ENCODE results near the gene TRUB2. TPM values are rescaled to one million over a fixed set of nuclear protein-coding genes. Genes with fewer than 3 reads are reported as not detected.
A peak's percentile ranks its signal among the peaks of the same experiment; 100 is the strongest.

TRUB2 gene
- total RNA-seq, 1 donor = 4.5 TPM

DNA sequence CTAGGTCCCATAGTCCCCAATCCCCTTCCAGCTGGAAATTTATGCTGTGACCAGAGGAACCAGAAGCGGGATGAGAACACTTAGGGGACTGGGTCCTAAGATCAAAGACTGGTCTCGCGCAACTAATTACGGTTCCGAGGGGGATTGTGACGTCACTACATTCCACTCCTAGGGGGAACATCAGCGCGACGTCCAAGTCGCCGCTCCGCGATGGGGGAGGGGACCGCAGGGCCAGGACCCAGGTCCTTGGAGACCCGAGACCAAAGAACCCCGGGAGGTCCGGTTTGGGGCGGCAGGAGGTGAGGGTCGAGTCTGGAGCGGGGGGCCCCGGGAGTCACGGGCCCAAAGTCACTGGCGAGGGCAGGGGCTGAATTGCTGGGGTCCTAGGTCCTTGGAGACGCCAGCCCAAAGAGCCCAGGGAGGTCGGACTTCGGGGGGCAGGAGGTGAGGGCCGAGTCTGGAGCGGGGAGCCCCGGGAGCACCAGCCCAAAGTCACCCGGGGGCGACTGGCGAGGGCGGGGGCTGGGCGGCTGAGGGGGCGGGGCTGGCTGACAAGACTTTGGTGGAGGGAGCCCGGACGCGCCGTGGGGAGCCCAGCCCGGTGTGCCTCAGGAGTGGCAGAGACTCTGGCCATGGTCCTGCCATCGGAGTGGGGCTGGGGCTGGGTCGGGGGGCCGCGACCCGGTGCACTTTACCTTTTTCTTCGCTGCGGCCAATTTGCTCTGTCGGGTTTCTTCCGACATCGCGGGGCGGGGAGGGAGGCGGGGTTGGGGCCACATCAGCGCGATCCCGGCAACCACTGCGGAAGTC, 46.8 kb downstream of the TRUB2 start, which contains the start of gene GOLGA2:
Gene GOLGA2 (minus strand): TSS at position 810 of the 810 bp plus-strand sequence. CDS start 31 bp downstream, at position 779.
- no peaks in the 10 kb centered on the region for H3K9me3 ChIP-seq (ENCODE audit: low read depth, low read length)
- peaks cover 26% of the 10 kb centered on the region for H3K4me1 ChIP-seq (ENCODE audit: insufficient read depth, low read length)
- peak within 1 kb of the TSS; percentile 71 for H3K4me3 ChIP-seq (ENCODE audit: low read length)
- H3K27me3 ChIP-seq (ENCODE audit: insufficient read depth, low read length) = no peaks in the 10 kb centered on the region

DNA sequence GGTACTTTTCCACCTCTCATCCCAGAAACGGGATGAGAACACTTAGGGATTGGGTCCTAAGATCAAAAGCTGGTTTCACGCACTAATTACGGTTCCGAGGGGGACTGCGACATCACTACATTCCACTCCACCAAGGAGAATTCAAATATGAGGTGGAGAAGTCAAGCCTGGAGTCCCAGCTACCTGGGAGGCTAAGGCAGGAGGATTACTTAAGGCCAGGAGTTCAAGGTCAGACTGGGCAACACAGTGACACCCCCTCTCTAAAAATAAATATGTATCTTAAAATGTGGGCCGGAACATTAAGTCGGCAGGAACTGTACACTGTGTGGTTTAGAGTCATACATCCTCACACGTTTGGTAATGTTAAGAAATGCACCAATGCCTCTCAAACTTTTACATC, 48.0 kb downstream of the TRUB2 start:
- Histone ChIP-seq H3K27me3 (ENCODE audit: insufficient read depth, low read length) (no peaks in the 10 kb centered on the region), H3K4me3 (ENCODE audit: low read length) (no peak overlapping the region), H3K9me3 (ENCODE audit: low read depth, low read length) (no peaks in the 10 kb centered on the region), H3K4me1 (ENCODE audit: insufficient read depth, low read length) (peaks cover 22% of the 10 kb centered on the region)

DNA sequence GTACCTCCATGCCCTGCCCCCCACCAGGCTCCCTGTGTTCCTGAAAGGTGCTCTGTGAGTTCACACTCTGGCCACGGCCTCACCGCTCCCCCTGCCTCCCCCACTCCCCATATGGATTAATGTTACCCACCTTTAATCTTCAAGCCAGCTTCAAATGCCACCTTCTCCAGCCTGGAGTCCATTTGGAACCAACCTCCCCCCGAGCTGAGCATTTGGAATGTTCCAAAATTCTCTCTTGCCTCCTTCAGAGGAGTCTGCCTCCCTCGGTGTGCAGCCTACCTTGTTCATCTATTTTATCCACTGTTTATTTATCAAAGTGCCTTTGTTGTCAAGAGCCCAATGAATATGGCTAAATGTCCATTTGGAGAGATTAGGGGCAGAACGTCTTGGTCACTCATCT, 50.7 kb downstream of the TRUB2 start:
- H3K27me3 ChIP-seq (ENCODE audit: insufficient read depth, low read length) = no peaks in the 10 kb centered on the region
- no peak overlapping the region for H3K4me3 ChIP-seq (ENCODE audit: low read length)
- H3K4me1 ChIP-seq (ENCODE audit: insufficient read depth, low read length) = peaks cover 16% of the 10 kb centered on the region
- H3K9me3 ChIP-seq (ENCODE audit: low read depth, low read length) = no peaks in the 10 kb centered on the region

DNA sequence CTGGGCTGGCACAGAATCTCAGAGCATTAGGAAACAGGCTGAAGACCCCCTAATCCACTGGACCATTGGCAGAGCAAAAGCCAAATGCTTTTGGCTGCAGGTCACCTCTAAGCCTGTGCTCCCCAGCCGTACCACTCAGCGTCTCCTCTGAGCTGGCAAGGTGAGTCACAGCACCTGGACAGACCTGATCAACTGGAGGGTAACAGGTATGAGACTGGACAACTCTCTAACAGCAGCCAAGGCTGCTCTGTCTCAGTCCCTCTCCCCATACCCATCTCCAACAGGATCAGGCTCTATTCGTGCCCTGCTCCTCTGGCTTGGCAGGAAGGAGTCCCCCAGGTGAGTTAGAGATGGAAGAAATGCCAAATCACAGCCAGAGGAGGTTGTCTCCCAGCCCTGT, 51.1 kb downstream of the TRUB2 start:
- no peaks in the 10 kb centered on the region for H3K9me3 ChIP-seq (ENCODE audit: low read depth, low read length)
- no peak overlapping the region for H3K4me3 ChIP-seq (ENCODE audit: low read length)
- no peaks in the 10 kb centered on the region for H3K27me3 ChIP-seq (ENCODE audit: insufficient read depth, low read length)
- H3K4me1 ChIP-seq (ENCODE audit: insufficient read depth, low read length) = peaks cover 13% of the 10 kb centered on the region

DNA sequence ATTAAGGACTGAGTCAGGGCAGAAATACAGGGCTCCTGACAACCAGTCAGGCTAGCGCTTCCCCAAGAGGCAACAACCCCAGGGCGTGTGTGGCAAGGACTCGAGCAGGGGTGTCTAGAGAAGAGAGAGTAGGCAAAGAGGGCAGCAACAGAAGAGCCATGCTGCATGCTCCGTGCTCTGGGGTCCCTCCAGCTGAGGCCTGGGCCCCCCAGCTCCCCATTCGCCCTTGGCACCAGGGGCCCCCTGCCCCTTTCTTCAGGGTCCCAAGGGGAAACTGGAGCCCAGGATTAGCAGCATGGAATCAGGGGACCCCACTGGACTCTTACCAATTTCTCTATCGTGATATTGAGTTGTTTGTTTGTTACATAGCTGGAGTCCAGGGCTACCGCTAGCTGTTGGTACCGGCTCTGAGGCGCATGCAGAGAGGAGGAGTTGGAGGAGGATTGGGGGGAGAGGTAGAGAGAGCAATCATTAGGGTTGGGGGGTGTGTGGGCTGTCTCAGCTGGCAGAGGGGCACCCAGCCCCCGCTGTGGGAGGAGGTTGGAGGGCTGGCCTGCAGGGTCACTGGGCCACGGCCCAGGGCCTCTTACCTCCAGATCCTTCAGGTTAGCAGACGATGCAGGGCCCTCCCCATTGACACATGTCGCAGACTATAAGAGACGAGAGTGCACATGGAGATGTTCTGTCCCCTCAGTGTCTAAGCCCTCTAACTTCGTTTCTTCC, 55.2 kb downstream of the TRUB2 start:
- Histone ChIP-seq H3K4me1 (ENCODE audit: insufficient read depth, low read length) (no peaks in the 10 kb centered on the region), H3K9me3 (ENCODE audit: low read depth, low read length) (no peaks in the 10 kb centered on the region), H3K27me3 (ENCODE audit: insufficient read depth, low read length) (no peaks in the 10 kb centered on the region), H3K4me3 (ENCODE audit: low read length) (no peak overlapping the region)

DNA sequence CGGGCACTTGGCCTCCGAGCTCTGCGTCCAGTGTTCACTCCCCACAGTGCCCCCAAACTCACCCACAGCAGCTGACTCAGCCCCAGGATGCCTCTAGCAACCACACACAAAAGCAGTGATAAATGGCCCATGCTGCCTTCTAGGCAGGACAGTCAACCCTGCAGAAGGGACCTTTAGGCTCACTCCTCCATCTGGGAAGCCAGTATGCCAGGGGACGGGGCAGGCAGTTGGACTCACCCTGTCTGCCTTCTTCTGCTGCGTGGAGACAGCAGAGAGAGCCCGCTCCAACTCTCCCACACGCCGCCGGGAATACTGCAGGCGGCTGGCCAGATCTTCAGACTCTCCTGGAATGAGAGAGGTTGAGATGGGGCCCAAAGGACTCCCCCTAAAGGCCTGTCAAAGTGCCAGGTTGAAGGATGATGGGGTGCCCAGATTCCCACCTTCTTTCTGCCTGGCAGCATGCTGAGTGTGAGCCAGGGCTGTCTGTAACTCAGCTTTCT, 56.8 kb downstream of the TRUB2 start:
- Histone ChIP-seq H3K4me1 (ENCODE audit: insufficient read depth, low read length) (no peaks in the 10 kb centered on the region), H3K4me3 (ENCODE audit: low read length) (no peak overlapping the region), H3K9me3 (ENCODE audit: low read depth, low read length) (no peaks in the 10 kb centered on the region), H3K27me3 (ENCODE audit: insufficient read depth, low read length) (no peaks in the 10 kb centered on the region)

DNA sequence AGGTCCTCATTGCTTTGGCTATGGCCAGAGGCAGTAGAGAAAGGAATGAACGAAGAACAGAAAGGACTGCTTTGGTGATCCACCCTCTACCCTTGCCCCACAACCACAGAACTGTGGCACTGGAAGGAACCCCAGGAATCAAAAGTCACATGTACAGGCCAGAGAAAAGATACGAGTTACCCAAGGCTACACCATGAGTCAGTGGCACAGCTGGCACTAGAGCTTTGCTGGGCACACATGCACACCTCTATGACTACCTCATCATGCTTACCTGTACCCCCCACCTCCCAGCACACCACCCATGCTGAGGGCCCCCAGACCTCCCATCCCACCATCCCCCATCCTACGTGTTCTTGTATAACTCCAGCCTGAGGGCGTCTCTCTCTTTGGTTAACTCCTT, 59.6 kb downstream of the TRUB2 start:
- H3K4me1 ChIP-seq (ENCODE audit: insufficient read depth, low read length) = no peaks in the 10 kb centered on the region
- H3K27me3 ChIP-seq (ENCODE audit: insufficient read depth, low read length) = no peaks in the 10 kb centered on the region
- no peaks in the 10 kb centered on the region for H3K9me3 ChIP-seq (ENCODE audit: low read depth, low read length)
- H3K4me3 ChIP-seq (ENCODE audit: low read length) = no peak overlapping the region

DNA sequence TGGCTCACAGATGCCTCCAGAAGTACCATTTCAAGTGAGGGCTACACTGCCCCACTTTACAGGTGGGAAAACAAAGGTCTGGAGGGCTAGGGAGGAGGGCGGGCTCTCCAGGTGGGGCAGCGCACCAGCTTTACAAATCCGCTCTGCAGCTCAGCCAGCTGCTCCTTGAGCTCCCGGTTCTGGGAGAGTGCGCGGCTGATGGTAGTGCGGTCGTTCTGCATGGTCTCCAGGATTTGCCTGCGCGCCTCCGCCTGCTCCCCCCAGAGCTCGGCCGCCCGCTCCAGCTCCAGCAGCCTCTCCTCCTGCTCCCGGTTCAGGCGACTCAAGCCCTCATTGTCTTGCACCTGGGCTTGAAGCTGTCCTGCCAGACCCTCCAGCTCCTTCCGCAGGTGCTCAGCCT, 61.9 kb downstream of the TRUB2 start:
- no peaks in the 10 kb centered on the region for H3K4me1 ChIP-seq (ENCODE audit: insufficient read depth, low read length)
- H3K27me3 ChIP-seq (ENCODE audit: insufficient read depth, low read length) = no peaks in the 10 kb centered on the region
- no peak overlapping the region for H3K4me3 ChIP-seq (ENCODE audit: low read length)
- no peaks in the 10 kb centered on the region for H3K9me3 ChIP-seq (ENCODE audit: low read depth, low read length)

DNA sequence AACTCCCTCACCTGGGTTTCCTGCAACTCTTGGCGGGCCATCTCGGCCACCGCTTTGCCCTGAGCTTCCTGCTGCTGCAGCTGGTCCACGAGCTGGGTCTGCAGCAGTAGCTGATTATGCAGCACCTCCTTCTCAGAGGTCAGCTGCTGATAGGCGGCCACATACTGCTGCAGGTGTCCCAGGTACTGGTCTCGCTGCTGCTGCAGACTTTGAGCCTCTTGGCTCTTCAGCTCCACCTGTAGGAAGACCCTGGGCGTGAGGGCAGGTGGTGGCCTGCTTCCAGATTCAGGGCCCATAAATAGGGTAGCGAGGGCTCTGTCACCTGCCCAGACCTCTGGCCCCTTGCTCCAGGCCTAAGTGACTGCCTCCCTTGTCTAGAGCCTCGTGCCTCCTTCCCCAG, 63.1 kb downstream of the TRUB2 start:
- Histone ChIP-seq H3K9me3 (ENCODE audit: low read depth, low read length) (no peaks in the 10 kb centered on the region), H3K27me3 (ENCODE audit: insufficient read depth, low read length) (no peaks in the 10 kb centered on the region), H3K4me1 (ENCODE audit: insufficient read depth, low read length) (no peaks in the 10 kb centered on the region), H3K4me3 (ENCODE audit: low read length) (no peak overlapping the region)

DNA sequence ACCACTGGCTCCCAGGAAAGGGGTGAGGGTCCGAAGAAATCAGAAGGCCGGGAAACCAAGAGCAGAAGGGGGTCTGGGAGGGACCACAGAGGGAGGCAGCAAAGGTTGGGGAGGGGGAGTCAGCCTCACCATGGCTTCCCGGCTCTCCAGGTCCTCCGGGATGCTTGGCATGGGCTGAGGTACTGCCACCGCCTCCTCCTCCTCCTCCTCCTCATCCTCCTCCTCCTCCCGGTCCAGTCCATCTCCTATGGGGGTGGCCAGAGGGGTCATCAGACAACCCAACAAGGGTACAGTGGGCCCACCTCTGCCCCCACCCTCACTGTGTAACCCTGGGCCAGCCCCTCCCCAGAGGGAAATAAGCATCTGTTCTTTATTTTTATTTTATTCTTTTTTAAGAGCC, 63.9 kb downstream of the TRUB2 start:
- no peak overlapping the region for H3K4me3 ChIP-seq (ENCODE audit: low read length)

DNA sequence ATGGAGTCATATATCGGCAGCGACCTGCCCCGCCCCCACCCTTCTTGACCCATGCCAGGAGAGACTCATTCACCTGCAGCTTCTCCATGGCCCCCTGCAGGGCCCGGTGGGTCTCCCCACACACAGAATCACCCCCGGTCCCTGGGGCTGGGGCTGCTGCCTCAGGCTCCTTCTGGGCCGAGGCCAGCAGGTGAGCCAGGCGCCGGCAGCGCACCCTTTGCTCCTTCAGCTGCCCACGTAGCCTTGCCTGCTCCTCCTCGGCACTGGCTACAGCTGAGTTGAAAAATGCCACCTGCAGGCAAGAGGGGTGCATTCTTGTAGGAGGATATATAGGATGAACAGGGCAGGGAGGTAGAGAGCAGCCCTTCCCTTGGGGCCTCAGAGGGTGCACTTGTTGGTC, 64.3 kb downstream of the TRUB2 start:
- H3K27me3 ChIP-seq (ENCODE audit: insufficient read depth, low read length) = no peaks in the 10 kb centered on the region
- no peaks in the 10 kb centered on the region for H3K4me1 ChIP-seq (ENCODE audit: insufficient read depth, low read length)
- H3K9me3 ChIP-seq (ENCODE audit: low read depth, low read length) = no peaks in the 10 kb centered on the region
- H3K4me3 ChIP-seq (ENCODE audit: low read length) = no peak overlapping the region

More for the DNA sequence above, 63.9 kb downstream of the TRUB2 start:
- no peaks in the 10 kb centered on the region for H3K4me1 ChIP-seq (ENCODE audit: insufficient read depth, low read length)
- H3K9me3 ChIP-seq (ENCODE audit: low read depth, low read length) = no peaks in the 10 kb centered on the region
- H3K27me3 ChIP-seq (ENCODE audit: insufficient read depth, low read length) = no peaks in the 10 kb centered on the region

DNA sequence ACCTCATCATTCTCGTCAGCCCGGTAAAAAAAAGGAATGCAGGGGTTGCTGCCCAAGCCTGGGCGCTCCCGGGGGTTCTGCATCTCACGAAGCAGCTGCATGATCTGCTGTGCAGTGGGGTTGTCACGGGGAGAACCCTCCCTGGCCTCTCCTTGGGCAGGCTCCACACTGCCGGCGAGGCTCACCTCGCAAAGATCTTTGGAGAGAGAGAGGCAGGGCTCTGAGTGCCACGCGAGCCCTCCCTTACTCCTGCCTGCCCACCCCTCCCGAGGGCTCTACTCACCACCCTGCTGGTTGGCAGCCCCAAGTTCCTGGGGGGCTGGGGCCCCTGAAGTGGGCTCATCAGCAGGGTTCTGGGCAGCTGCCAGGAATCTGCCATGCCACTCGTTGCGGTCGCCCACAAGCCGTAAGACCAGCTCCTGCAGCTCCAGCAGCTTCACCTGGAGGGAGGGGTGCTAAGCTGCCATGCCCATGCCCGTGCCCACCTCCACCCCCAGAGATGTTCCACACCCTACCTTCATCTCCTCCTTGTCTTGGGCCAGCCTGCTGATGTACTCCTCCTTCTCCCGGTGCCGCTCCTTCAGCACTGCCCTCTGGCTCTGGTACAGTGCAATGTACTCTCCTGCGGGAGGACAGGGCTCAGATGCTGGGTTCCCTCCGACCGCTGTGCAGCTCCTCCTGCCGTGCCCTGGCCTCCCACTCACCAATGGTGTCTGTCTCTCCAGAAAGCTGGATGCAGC, 65.0 kb downstream of the TRUB2 start:
- H3K9me3 ChIP-seq (ENCODE audit: low read depth, low read length) = no peaks in the 10 kb centered on the region
- H3K27me3 ChIP-seq (ENCODE audit: insufficient read depth, low read length) = no peaks in the 10 kb centered on the region
- H3K4me3 ChIP-seq (ENCODE audit: low read length) = no peak overlapping the region
- no peaks in the 10 kb centered on the region for H3K4me1 ChIP-seq (ENCODE audit: insufficient read depth, low read length)

Measured in mononuclear cell (primary cell).